SHP77 treated with DMSO at 0.1 percent for 48 hours (cell line): Measurements from ENCODE around the gene ZBTB39.
"Not testable (repeated sequence)": the region's sequence is repeated elsewhere in the genome, so short reads cannot be mapped to it uniquely, and the experiment has no call there.

Experiments used
- DNase-seq: peaks from one replicate; lab custom pipeline; 2025; lab: John Stamatoyannopoulos, UW

ZBTB39 gene, protein sequence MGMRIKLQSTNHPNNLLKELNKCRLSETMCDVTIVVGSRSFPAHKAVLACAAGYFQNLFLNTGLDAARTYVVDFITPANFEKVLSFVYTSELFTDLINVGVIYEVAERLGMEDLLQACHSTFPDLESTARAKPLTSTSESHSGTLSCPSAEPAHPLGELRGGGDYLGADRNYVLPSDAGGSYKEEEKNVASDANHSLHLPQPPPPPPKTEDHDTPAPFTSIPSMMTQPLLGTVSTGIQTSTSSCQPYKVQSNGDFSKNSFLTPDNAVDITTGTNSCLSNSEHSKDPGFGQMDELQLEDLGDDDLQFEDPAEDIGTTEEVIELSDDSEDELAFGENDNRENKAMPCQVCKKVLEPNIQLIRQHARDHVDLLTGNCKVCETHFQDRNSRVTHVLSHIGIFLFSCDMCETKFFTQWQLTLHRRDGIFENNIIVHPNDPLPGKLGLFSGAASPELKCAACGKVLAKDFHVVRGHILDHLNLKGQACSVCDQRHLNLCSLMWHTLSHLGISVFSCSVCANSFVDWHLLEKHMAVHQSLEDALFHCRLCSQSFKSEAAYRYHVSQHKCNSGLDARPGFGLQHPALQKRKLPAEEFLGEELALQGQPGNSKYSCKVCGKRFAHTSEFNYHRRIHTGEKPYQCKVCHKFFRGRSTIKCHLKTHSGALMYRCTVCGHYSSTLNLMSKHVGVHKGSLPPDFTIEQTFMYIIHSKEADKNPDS

GRCh38 chr12:57005980-57006808 lies at the start of gene ZBTB39:
Gene ZBTB39, minus strand, starts transcription at chr12:57006546. Its CDS starts 1,629 bp downstream, at chr12:57004917.
- no peak for DNase-seq

DNA sequence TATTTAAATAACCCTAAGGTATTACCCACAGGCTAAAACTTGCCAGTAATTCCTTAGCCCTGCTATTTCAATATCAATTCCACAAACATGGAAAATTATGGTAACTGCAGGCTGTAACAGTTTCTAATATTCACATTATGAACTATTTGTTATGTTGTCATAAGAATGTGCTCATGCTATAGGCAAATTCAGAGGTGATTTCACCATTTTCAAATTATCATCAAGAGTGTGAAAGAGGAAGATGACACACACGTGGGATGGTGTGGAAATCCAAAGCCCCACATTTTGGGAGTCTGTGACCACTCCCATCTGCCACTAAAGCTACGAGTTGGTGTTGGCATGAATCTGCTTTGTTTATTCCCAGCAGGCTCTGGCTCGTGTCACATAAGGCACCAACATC lies 49.5 kb upstream of the ZBTB39 start:
- no peak for DNase-seq

DNA sequence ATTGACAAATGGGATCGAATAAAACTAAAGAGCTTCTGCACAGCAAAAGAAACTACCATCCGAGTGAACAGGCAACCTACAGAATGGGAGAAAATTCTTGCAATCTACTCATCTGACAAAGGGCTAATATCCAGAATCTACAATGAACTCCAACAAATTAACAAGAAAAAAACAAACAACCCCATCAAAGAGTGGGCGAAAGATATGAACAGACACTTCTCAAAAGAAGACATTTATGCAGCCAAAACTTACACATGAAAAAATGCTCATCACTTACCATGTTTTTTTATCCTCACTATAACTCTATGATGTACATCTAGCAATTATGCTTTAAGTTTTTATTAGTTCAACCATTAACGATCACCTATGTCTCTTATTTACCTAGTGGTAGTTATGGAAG lies 47.6 kb upstream of the ZBTB39 start:
- not testable (repeated sequence) for DNase-seq

GRCh38 chr12:57053146-57053545 lies 46.8 kb upstream of the ZBTB39 start:
- DNase-seq = not testable (repeated sequence)

- no peak for DNase-seq
These were observed 44.7 kb upstream of the ZBTB39 start for GRCh38 chr12:57051011-57051410.

GRCh38 chr12:57049890-57050289 lies 43.5 kb upstream of the ZBTB39 start, which contains the start of gene MYO1A:
Gene MYO1A, minus strand, starts transcription at chr12:57050129. Its CDS starts 1,806 bp downstream, at chr12:57048323.
- DNase-seq = no peak

GRCh38 chr12:57049119-57049446 lies 42.7 kb upstream of the ZBTB39 start:
- no peak for DNase-seq

DNA sequence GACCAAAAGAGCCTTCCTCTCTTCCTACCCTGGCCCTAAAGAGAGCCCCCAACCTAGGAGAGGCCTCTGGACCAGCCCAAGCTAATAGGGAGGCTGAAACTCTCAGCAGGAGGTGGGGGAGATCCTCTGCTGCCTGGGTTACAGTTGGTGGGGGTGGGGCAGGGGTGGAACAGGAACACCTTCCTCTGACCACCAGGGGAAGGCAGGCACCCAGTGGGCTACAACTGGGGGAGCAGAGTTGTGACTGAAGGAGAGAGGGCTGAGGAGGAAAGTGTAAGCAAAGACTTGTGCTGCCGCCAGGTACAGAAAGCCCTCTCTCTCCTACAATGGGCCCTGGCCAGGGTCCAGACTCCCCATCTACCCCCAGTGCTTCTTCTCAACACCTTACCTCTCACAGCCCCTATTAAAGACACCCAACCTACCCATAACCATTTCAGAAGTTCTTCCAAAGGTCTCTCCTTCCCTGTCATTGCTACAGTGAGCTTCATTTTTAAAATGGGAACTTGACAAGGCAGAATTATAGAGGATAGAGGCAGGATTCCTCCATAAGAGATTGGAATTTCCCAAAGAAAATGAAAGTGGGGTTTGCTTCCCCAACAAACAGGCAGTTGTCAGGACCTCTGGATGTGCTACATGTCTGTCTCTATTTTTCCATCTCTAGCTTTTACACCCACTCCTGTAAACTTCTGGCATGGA lies 42.2 kb upstream of the ZBTB39 start:
- DNase-seq = no peak

GRCh38 chr12:57047981-57048380 lies 41.6 kb upstream of the ZBTB39 start:
- no peak for DNase-seq

GRCh38 chr12:57046947-57047890 lies 40.9 kb upstream of the ZBTB39 start:
- no peak for DNase-seq

GRCh38 chr12:57046086-57046791 lies 39.9 kb upstream of the ZBTB39 start:
- DNase-seq = no peak

- DNase-seq = no peak
These were observed 38.5 kb upstream of the ZBTB39 start for GRCh38 chr12:57044889-57045288.

- DNase-seq = no peak
These were observed 38.1 kb upstream of the ZBTB39 start for GRCh38 chr12:57044468-57044867.

- DNase-seq = no peak
These were observed 36.3 kb upstream of the ZBTB39 start for GRCh38 chr12:57042695-57043094.

DNA sequence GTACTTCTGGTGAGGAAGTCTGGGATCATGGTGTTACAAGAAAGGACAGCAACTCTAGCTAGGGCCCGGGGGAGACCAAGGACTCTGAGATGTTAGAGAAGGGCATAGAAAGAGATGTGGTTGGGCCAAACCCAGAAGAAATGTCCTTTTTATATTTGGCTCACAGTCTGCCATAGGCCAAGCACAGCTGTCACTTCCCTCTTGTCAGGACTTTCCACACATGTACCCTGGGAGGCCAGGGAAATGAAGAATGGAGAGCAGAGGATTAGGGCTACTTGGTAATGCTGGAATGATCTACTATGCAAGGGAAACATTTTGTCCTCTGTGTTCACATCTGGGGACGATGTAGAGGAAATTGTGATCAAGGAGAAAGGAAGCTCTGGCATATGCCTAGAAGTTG lies 34.4 kb upstream of the ZBTB39 start:
- DNase-seq = no peak

DNA sequence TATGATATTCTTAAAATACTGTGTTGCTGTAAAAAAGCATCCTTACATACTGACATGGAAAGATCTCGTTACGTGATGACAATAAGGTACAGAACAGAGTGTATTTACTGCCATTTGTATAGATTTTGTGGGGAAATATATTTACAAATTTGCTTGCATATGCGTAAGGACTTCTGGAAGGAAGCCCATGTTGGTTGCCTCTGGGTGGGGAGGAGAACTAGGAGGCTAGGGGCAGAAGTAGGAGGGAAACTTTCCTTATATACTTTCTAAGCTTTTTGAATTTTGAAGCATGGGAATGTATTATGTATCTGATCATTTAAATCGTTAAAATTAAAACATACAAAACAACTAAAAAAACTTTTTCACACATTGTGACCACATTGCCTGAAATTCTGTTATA lies 33.9 kb upstream of the ZBTB39 start:
- DNase-seq = no peak

DNA sequence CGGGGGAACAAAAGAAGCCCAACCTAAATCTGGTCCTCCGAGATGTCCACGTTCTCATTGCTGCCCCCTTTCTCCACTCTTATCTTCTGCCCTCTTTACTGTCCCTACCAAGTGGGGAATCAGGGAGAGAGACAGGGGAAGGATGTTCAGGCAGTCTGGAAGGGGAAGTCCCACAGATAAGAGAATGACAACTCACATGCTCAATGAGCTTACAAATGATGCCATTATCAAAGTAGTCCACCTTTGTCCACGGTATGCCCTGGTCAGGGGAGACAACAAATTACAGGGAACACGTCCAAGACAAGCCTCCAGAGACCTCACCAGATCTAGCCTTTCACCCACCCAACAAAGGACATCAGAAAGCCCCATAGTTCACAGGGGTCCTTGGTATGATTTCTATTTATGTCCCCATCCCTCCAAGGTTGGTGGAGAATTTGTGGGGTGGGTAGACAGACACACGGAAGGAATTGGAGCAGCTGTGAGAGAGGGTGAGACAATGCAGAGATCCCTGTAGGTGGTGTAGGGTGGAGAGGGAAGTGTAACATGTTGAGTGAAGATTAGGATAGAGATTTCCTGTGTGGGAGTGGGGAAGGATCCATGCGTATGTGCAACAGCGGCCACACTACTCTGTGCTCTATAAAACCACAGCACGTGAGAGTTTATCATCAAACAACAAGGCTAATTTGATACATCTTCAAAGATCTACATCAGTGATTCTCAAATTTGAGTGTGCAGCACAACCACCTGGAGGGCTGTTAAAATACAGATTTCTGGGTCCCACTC lies 32.9 kb upstream of the ZBTB39 start:
- no peak for DNase-seq

DNA sequence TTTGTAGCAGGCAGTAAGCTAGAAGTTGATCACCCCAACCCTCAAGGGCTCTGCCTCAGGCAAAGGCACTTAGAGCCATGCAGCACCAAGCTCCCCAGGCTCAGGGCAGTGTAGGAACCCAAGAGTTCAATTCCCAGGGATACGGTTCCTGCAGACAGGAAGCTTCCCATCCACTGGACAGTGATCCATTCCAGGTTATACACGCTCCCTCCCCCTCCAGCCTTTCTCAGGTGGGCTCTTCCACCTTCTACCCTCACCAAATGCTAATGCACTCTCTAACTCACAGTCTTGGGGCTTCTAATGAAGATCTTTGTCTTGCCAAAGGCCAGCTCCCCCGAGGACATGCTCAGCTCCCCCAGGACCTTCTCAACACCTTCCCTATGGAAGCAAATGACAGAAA lies 30.9 kb upstream of the ZBTB39 start:
- DNase-seq = no peak

DNA sequence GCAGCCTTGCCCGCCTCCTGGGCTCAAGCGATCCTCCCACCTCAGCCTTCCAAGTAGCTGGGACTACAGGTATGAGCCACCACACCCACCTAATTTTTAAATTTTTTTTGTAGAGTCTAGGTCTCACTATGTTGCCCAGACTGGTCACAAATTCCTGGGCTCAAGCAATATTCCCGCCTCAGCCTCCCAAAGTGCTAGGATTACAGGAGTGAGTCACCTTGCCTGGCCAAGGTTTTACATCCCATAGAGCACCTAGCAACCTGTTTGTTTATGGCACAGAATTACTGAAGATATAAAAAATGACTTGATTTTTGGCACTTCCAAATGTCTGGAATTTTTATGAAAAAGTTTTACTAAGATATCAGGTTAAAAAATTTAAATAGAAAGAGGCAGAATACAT lies 27.1 kb upstream of the ZBTB39 start:
- no peak for DNase-seq
